Measurements from ENCODE around the gene RNF144A. TPM values are rescaled to one million over a fixed set of nuclear protein-coding genes. Genes with fewer than 3 reads are reported as not detected.

The RNF144A gene
- polyA plus RNA-seq, 3 donors = 0.30 to 0.68 (median 0.48) TPM

- H3K79me2 ChIP-seq (ENCODE audit: insufficient read depth, low read length) = peaks cover 12% of the 10 kb centered on the region
- WGBS (ENCODE audit: insufficient coverage) = 92% methylated on average over 15 of the region's 19 CpGs
- DNase-seq = no peak
- peaks cover 18% of the 10 kb centered on the region for H3K4me1 Mint-ChIP-seq
- no peak overlapping the region for H2AFZ ChIP-seq (ENCODE audit: insufficient read depth, low read depth, low read length, poor library complexity, severe bottlenecking)
- no peak overlapping the region for H3K27ac ChIP-seq (ENCODE audit: low read depth in 1 of 2, low read length in 2 of 2)
- intact Hi-C loops (cut with micrococcal nuclease) = loop anchor here in 1 of 2 donors (5.0 kb wide), 1 partner anchor 88 kb away; no protein-coding TSS in a partner anchor
- no peaks in the 10 kb centered on the region for H3K4me1 ChIP-seq (ENCODE audit: control insufficient read depth in 1 of 2, insufficient read depth in 2 of 2, low read length in 2 of 2)
- H3K4me2 ChIP-seq (replicated peaks; ENCODE audit: extremely low read depth, low read length, poor library complexity, severe bottlenecking) = no peak overlapping the region
- H3K27me3 Mint-ChIP-seq (ENCODE audit: low read depth in 3 of 3) = peaks cover 0 to 2% (median 1%) of the 10 kb centered on the region in 3 donors
- H3K36me3 ChIP-seq (replicated peaks in 1 of 2; ENCODE audit: control insufficient read depth in 1 of 2, insufficient read depth in 2 of 2, low read length in 2 of 2) = no peaks in the 10 kb centered on the region
- no peak overlapping the region for H3K4me3 Mint-ChIP-seq
- H3K9ac ChIP-seq (ENCODE audit: insufficient read depth, low read length, poor library complexity, severe bottlenecking) = no peak overlapping the region
- H3K4me3 ChIP-seq (replicated peaks in 1 of 3; ENCODE audit: low read depth in 2 of 3, low read length in 3 of 3) = no peak overlapping the region
- TF ChIP-seq, protein P1, sequence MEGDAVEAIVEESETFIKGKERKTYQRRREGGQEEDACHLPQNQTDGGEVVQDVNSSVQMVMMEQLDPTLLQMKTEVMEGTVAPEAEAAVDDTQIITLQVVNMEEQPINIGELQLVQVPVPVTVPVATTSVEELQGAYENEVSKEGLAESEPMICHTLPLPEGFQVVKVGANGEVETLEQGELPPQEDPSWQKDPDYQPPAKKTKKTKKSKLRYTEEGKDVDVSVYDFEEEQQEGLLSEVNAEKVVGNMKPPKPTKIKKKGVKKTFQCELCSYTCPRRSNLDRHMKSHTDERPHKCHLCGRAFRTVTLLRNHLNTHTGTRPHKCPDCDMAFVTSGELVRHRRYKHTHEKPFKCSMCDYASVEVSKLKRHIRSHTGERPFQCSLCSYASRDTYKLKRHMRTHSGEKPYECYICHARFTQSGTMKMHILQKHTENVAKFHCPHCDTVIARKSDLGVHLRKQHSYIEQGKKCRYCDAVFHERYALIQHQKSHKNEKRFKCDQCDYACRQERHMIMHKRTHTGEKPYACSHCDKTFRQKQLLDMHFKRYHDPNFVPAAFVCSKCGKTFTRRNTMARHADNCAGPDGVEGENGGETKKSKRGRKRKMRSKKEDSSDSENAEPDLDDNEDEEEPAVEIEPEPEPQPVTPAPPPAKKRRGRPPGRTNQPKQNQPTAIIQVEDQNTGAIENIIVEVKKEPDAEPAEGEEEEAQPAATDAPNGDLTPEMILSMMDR (IDR thresholded peaks at IDR 0.05) = no peak
- peak overlapping the region in 1 of 7 donors; percentile 26 for H3K27ac Mint-ChIP-seq
- no peaks in the 10 kb centered on the region for H3K27me3 ChIP-seq (ENCODE audit: control insufficient read depth in 2 of 2, insufficient read depth in 2 of 2, low read length in 2 of 2)
- peaks cover 0 to 7% (median 0%) of the 10 kb centered on the region in 7 donors for H3K9me3 Mint-ChIP-seq
- no peaks in the 10 kb centered on the region for H4K20me1 ChIP-seq (ENCODE audit: insufficient read depth, low read length)
- H3K36me3 Mint-ChIP-seq = peaks cover 2 to 5% of the 10 kb centered on the region in 2 donors
- peaks cover 0 to 3% of the 10 kb centered on the region in 2 donors for H3K9me3 ChIP-seq (replicated peaks in 1 of 2; ENCODE audit: control insufficient read depth in 1 of 2, insufficient read depth in 1 of 2, low read length in 2 of 2)
Measured at GRCh38 chr2:6924101-6924923, 7.1 kb downstream of the RNF144A start.

- Mint-ChIP-seq H3K9me3 (peaks cover 0 to 7% (median 0%) of the 10 kb centered on the region in 7 donors), H3K4me1 (peaks cover 19% of the 10 kb centered on the region), H3K36me3 (peaks cover 2 to 5% of the 10 kb centered on the region in 2 donors), H3K27me3 (ENCODE audit: low read depth in 3 of 3) (peaks cover 0 to 2% (median 0%) of the 10 kb centered on the region in 3 donors), H3K27ac (no peak overlapping the region), H3K4me3 (no peak overlapping the region)
- H2AFZ ChIP-seq (ENCODE audit: insufficient read depth, low read depth, low read length, poor library complexity, severe bottlenecking) = no peak overlapping the region
- no peak overlapping the region for H3K27ac ChIP-seq (ENCODE audit: low read depth in 1 of 2, low read length in 2 of 2)
- WGBS (ENCODE audit: insufficient coverage) = 37% methylated on average over 6 of the region's 7 CpGs
- H3K79me2 ChIP-seq (ENCODE audit: insufficient read depth, low read length) = peaks cover 11% of the 10 kb centered on the region
- no peaks in the 10 kb centered on the region for H3K4me1 ChIP-seq (ENCODE audit: control insufficient read depth in 1 of 2, insufficient read depth in 2 of 2, low read length in 2 of 2)
- DNase-seq = no peak
- no peak overlapping the region for H3K4me2 ChIP-seq (replicated peaks; ENCODE audit: extremely low read depth, low read length, poor library complexity, severe bottlenecking)
- no peaks in the 10 kb centered on the region for H3K27me3 ChIP-seq (ENCODE audit: control insufficient read depth in 2 of 2, insufficient read depth in 2 of 2, low read length in 2 of 2)
- no peak overlapping the region for H3K4me3 ChIP-seq (replicated peaks in 1 of 3; ENCODE audit: low read depth in 2 of 3, low read length in 3 of 3)
- TF ChIP-seq, protein P1 (IDR thresholded peaks at IDR 0.05) = no peak
- H3K36me3 ChIP-seq (replicated peaks in 1 of 2; ENCODE audit: control insufficient read depth in 1 of 2, insufficient read depth in 2 of 2, low read length in 2 of 2) = no peaks in the 10 kb centered on the region
- H3K9ac ChIP-seq (ENCODE audit: insufficient read depth, low read length, poor library complexity, severe bottlenecking) = no peak overlapping the region
- no peaks in the 10 kb centered on the region for H4K20me1 ChIP-seq (ENCODE audit: insufficient read depth, low read length)
- H3K9me3 ChIP-seq (replicated peaks in 1 of 2; ENCODE audit: control insufficient read depth in 1 of 2, insufficient read depth in 1 of 2, low read length in 2 of 2) = peaks cover 0 to 3% of the 10 kb centered on the region in 2 donors
- intact Hi-C loops (cut with micrococcal nuclease) = loop anchor here in 1 of 2 donors (5.0 kb wide), 1 partner anchor 87 kb away; no protein-coding TSS in a partner anchor
Measured at GRCh38 chr2:6924924-6925409, 7.8 kb downstream of the RNF144A start.

All from CD14-positive monocyte (primary cell).